ENCODE measurements around the gene RPN2.

DNA sequence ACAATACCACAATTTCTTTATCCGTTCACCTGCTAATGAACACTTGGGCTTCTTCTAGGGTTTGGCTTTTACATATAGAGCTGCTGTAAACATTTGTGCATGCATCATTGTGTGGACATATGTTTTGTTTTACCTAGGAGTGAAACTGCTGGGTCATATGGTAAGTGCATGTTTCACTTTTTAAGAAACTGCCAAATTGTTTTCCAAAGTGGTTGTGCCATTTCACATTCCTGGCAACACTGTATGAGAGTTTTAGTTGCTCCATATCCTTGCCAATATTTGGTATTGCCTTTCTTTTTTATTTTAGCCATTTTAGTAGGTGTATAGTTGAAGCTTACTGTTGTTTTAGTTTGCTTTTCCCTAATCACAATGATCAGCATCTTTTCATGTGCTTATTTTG lies 14.1 kb upstream of the RPN2 start:
- no peak for TF ChIP-seq CTCF (IDR thresholded peaks at IDR 0.05 in 8 of 11, conservative IDR thresholded peaks at IDR 0.05 in 3 of 11)
- TF ChIP-seq POLR2A (IDR thresholded peaks at IDR 0.05): no peak
- TF ChIP-seq POLR2AphosphoS5 (IDR thresholded peaks at IDR 0.05): no peak
